ENCODE results near the gene ICAM5.

Gene ICAM5

DNA sequence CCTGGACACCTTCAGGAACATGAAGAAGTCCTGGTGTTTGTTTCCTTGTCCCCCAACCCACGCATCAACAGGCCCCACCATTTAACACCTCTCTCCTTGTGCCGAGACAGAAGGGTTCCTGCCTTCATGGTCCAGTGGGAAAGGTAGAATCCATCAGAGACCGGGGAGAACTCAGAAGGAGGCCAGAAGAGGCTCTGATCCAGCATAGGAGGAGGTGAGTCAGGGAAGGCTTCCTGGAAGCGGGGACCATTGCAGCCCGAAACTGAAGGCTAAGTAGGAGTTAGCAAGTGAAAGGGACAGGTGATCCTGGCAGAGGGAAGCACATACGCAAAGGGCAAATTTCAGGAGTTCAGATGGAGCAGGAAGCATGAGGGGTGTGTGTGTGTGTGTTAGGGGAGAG, 49.2 kb downstream of the ICAM5 start:
- no peak for TF ChIP-seq CTCF (IDR thresholded peaks at IDR 0.05; ENCODE audit: extremely low read depth, missing control alignments)
- no peak for DNase-seq (ENCODE audit: low spot score)

GRCh38 chr19:10339380-10339960, 49.7 kb downstream of the ICAM5 start, which contains the start of gene ICAM3:
Gene ICAM3, minus strand, starts transcription at chr19:10339624. Its CDS starts 10 bp downstream, at chr19:10339614.
- peak; percentile 72 for DNase-seq (ENCODE audit: low spot score)

GRCh38 chr19:10339977-10340376, 50.2 kb downstream of the ICAM5 start:
- no peak for DNase-seq (ENCODE audit: low spot score)
- TF ChIP-seq CTCF (IDR thresholded peaks at IDR 0.05; ENCODE audit: extremely low read depth, missing control alignments) = no peak

More at GRCh38 chr19:10339380-10339960, 49.7 kb downstream of the ICAM5 start, which contains the start of gene ICAM3:
- TF ChIP-seq CTCF (IDR thresholded peaks at IDR 0.05; ENCODE audit: extremely low read depth, missing control alignments) = no peak

DNA sequence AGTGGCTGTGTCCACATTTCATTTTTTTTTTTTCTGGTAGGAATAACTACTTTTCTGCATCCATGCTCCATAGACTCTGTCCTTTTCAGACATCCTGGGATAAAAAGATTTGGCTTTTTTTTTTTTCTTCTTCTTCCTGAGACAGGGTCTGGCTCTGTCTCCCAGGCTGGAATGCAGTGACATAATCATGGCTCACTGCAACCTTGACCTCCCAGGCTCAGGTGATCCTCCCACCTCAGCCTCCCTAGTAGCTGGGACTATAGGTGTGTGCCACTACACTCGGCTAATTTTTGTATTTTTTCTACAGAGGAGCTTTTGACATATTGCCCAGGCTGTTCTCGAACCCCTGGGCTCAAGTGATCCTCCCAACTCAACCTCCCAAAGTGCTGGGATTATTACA, 53.7 kb downstream of the ICAM5 start:
- no peak for DNase-seq (ENCODE audit: low spot score)

DNA sequence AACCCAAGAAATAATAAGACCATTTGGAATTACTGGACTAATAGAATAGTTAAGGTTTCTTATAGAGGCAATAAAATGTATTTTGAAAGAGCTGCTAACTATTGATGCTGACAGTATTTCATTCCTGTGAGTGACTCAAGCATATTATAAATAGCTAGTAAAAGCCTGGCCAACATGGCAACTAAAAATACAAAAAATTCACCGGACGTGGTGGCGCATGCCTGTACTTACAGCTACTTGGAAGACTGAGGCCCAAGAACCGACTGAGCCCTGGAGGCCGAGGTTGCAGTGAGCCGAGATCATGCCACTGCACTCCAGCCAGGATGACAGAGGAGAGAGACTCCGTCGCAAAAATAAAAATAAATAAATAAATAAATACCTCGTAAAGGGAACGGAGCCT, 55.0 kb downstream of the ICAM5 start:
- no peak for DNase-seq (ENCODE audit: low spot score)
- no peak for TF ChIP-seq CTCF (IDR thresholded peaks at IDR 0.05; ENCODE audit: extremely low read depth, missing control alignments)

More for the DNA sequence above, 53.7 kb downstream of the ICAM5 start:
- TF ChIP-seq CTCF (IDR thresholded peaks at IDR 0.05; ENCODE audit: extremely low read depth, missing control alignments) = no peak

All from GM20000 (cell line).